BJ (cell line): ENCODE measurements around the gene FAM25A. TPM values are rescaled to one million over a fixed set of nuclear protein-coding genes. Genes with fewer than 3 reads are reported as not detected.
A peak's percentile ranks its signal among the peaks of the same experiment; 100 is the strongest.
"Not testable (repeated sequence)": the region's sequence is repeated elsewhere in the genome, so short reads cannot be mapped to it uniquely, and the experiment has no call there.

ENCODE experiments used
- CTCF ChIA-PET: fragments of 350-600 bp; formaldehyde crosslinking; extraction: SDS; loops from one replicate; lab custom pipeline; 2021; ENCODE audit warnings: antibody characterized with exemption, inconsistent platforms; lab: Yijun Ruan, JAX
- POLR2A ChIA-PET: fragments of 300-600 bp; sonication (Branson Sonifier 250); formaldehyde crosslinking; extraction: SDS; loops from one replicate; lab custom pipeline; 2021; ENCODE audit warnings: antibody characterized with exemption; lab: Charles Lee
- DNase-seq: peaks from one replicate; pipeline ENCODE4 v3.0.0-alpha.2; 2011; ENCODE audit warnings: low read depth
- H3K27me3 ChIP-seq: 2 replicates; pipeline ENCODE4 v1.6.0; 2011; ENCODE audit warnings: low read length; ENCODE audit not compliant: control insufficient read depth, insufficient read depth
- H3K36me3 ChIP-seq: 2 replicates; pipeline ENCODE4 v1.5.1; 2011; ENCODE audit warnings: low read length; ENCODE audit not compliant: control insufficient read depth, insufficient read depth
- H3K4me3 ChIP-seq: 2 replicates; pipeline ENCODE4 v1.5.1; 2011; ENCODE audit warnings: low read depth, mild to moderate bottlenecking, control low read depth, low read length
- CTCF ChIP-seq: IDR thresholded peaks from 2 replicates; pipeline ENCODE4 v1.5.1; 2011; ENCODE audit warnings: low read depth, mild to moderate bottlenecking, control low read depth, inconsistent platforms, low read length, moderate library complexity; ENCODE audit not compliant: insufficient read depth
- polyA minus RNA-seq: library from RNA; depleted of rRNA, polyadenylated mRNA; stranded (reverse); fragments of >200 nt; gene quantifications from 2 replicates; pipeline ENCODE4 v1.2.3, GENCODE V29; 2011; rRNA and poly(A)+ RNA removed
- polyA plus RNA-seq: library from polyadenylated mRNA; depleted of rRNA; stranded (reverse); fragments of >200 nt; gene quantifications from 2 replicates; pipeline ENCODE4 v1.2.3, GENCODE V29; 2011; rRNA removed

The FAM25A gene
- not detected in 2 replicates for polyA plus RNA-seq
- polyA minus RNA-seq, result not detected in 2 replicates

- POLR2A ChIA-PET, H3K27me3 ChIP-seq, H3K4me3 ChIP-seq, H3K36me3 ChIP-seq, CTCF ChIA-PET, DNase-seq: not testable (repeated sequence)
Observed at GRCh38 chr10:87020056-87020455, at the start of gene FAM25A. Gene FAM25A, plus strand, starts transcription at chr10:87020294. Its CDS starts 31 bp downstream, at chr10:87020325.

- no peak for TF ChIP-seq CTCF
- ChIA-PET CTCF (interaction anchor here (0.6 to 19.2 kb wide), 4 partner anchors 10 to 179 kb away, joined by 3 to 346 read pairs (median 6); no protein-coding TSS in a partner anchor), POLR2A (no interaction called here)
- Histone ChIP-seq H3K36me3 (no peaks in the 10 kb centered on the region), H3K27me3 (no peaks in the 10 kb centered on the region), H3K4me3 (peak overlapping the region; percentile 74)
- DNase-seq, result no peak
Observed at GRCh38 chr10:86970982-86971231, 49.2 kb upstream of the FAM25A start.

GRCh38 chr10:86971232-86971991 is 48.7 kb upstream of the FAM25A start:
- H3K4me3 ChIP-seq, result peak overlapping the region; percentile 74
- TF ChIP-seq CTCF, result peak; percentile 27; the same call in 1 of the 2 replicates
- ChIA-PET POLR2A (no interaction called here), CTCF (interaction anchor here (1.1 to 19.2 kb wide), 3 partner anchors 11 to 30 kb away, joined by 3 to 346 read pairs (median 10); no protein-coding TSS in a partner anchor)
- DNase-seq, result no peak
- H3K27me3 ChIP-seq, result no peaks in the 10 kb centered on the region
- H3K36me3 ChIP-seq, result no peaks in the 10 kb centered on the region

- Histone ChIP-seq H3K36me3 (no peaks in the 10 kb centered on the region), H3K27me3 (no peaks in the 10 kb centered on the region), H3K4me3 (no peak overlapping the region)
- CTCF ChIA-PET, result no interaction called here
- POLR2A ChIA-PET, result no interaction called here
- no peak for DNase-seq
- no peak for TF ChIP-seq CTCF
Observed at GRCh38 chr10:86972613-86973380, 47.3 kb upstream of the FAM25A start.

- no peak overlapping the region for H3K4me3 ChIP-seq
- no peak for TF ChIP-seq CTCF
- ChIA-PET CTCF (interaction anchor here (0.6 to 1.1 kb wide), 2 partner anchors 287 to 939 kb away, joined by 3 read pairs; no protein-coding TSS in a partner anchor), POLR2A (no interaction called here)
- H3K36me3 ChIP-seq, result no peaks in the 10 kb centered on the region
- H3K27me3 ChIP-seq, result no peaks in the 10 kb centered on the region
- no peak for DNase-seq
Observed at GRCh38 chr10:86974484-86974883, 45.6 kb upstream of the FAM25A start.
